Uterus (tissue), 4 donors: ENCODE measurements around the gene CDK5RAP3. TPM values are rescaled to one million over a fixed set of nuclear protein-coding genes. Genes with fewer than 3 reads are reported as not detected.

Source experiments
- DNase-seq, 2 donors: peaks; one replicate each; pipeline ENCODE4 v3.0.0-alpha.2; 2019 to 2020
- H3K27ac ChIP-seq, 2 donors: fragments of 200-600 bp; sonication (generic); 1 replicate in 1 of 2; 2 replicates in 1 of 2; pipeline ENCODE4 v1.5.1; 2016 to 2018
- H3K27me3 ChIP-seq, 2 donors: fragments of 200-600 bp; sonication (generic); one replicate each; pipeline ENCODE4 v1.5.1; 2018 to 2019; ENCODE audit warnings: control low read depth in 1 of 2
- H3K36me3 ChIP-seq, 2 donors: fragments of 200-600 bp; sonication (generic); one replicate each; pipeline ENCODE4 v1.5.1; 2019; ENCODE audit warnings: control low read depth in 1 of 2
- H3K4me1 ChIP-seq, 2 donors: fragments of 200-600 bp; sonication (generic); one replicate each; pipeline ENCODE4 v1.5.1; 2018 to 2019; ENCODE audit warnings: control low read depth in 1 of 2
- H3K4me3 ChIP-seq, 2 donors: fragments of 200-600 bp; sonication (generic); 1 replicate in 1 of 2; 2 replicates in 1 of 2; pipeline ENCODE4 v1.5.1; 2018 to 2019; ENCODE audit warnings: mild to moderate bottlenecking in 1 of 2
- H3K9me3 ChIP-seq, 2 donors: fragments of 200-600 bp; sonication (generic); one replicate each; pipeline ENCODE4 v1.5.1; 2019; ENCODE audit warnings: control low read depth in 1 of 2
- CTCF ChIP-seq, 4 experiments: fragments of 200-600 bp in 2 of 4; fragments of 450-650 bp in 2 of 4; sonication (generic) in 2 of 4; IDR thresholded peaks; one replicate each; pipeline ENCODE4 v1.5.1; 2016 to 2019; ENCODE audit warnings: antibody characterized with exemption in 4 of 4, mild to moderate bottlenecking in 2 of 4, moderate library complexity in 1 of 4
- POLR2A ChIP-seq, 2 donors: fragments of 450-650 bp; IDR thresholded peaks; one replicate each; pipeline ENCODE4 v1.6.1; 2016; ENCODE audit warnings: antibody characterized with exemption in 2 of 2, mild to moderate bottlenecking in 1 of 2, moderate library complexity in 1 of 2
- intact Hi-C: fragments of 100-400 bp; cut with DNase I; formaldehyde crosslinking; loops from one replicate; pipeline ENCODE4 v1.15.1; 2023; ENCODE audit warnings: low total_unique reads
- total RNA-seq, 4 donors: library from RNA; depleted of rRNA in 3 of 4; stranded (reverse); fragments of >200 nt in 3 of 4; gene quantifications; one replicate each; pipeline versions ENCODE4 v1.1.0 to v1.2.4, GENCODE V29; 2014 to 2023
- donor health status: DM: yes; HTN: yes; CAD: no.

CDK5RAP3 gene
- total RNA-seq, 4 donors from 2014 or later: 118 to 180 (median 146) TPM

- Histone ChIP-seq H3K36me3 (no peaks in the 10 kb centered on the region), H3K4me1 (no peaks in the 10 kb centered on the region), H3K27me3 (no peaks in the 10 kb centered on the region), H3K9me3 (no peaks in the 10 kb centered on the region), H3K4me3 (no peak overlapping the region), H3K27ac (peak overlapping the region; percentile 44)
- DNase-seq: peak; percentile 60 to 61
- TF ChIP-seq CTCF (IDR thresholded peaks at IDR 0.05) (no peak), POLR2A (IDR thresholded peaks at IDR 0.05) (no peak)
- intact Hi-C loops: no loop called here
Measured at GRCh38 chr17:47945080-47945479, 25.8 kb upstream of the CDK5RAP3 start.

GRCh38 chr17:47945529-47946508, 25.1 kb upstream of the CDK5RAP3 start:
- no peaks in the 10 kb centered on the region for H3K27me3 ChIP-seq
- no peaks in the 10 kb centered on the region for H3K4me1 ChIP-seq
- peak overlapping the region; percentile 44 for H3K27ac ChIP-seq
- intact Hi-C loops: no loop called here
- H3K9me3 ChIP-seq: no peaks in the 10 kb centered on the region
- TF ChIP-seq POLR2A (IDR thresholded peaks at IDR 0.05) (no peak), CTCF (IDR thresholded peaks at IDR 0.05) (no peak)
- no peaks in the 10 kb centered on the region for H3K36me3 ChIP-seq
- no peak for DNase-seq
- H3K4me3 ChIP-seq: no peak overlapping the region

- Histone ChIP-seq H3K4me1 (no peaks in the 10 kb centered on the region), H3K27ac (no peak overlapping the region), H3K4me3 (no peak overlapping the region), H3K36me3 (no peaks in the 10 kb centered on the region), H3K9me3 (no peaks in the 10 kb centered on the region), H3K27me3 (no peaks in the 10 kb centered on the region)
- no peak for DNase-seq
- intact Hi-C loops: no loop called here
- TF ChIP-seq CTCF (IDR thresholded peaks at IDR 0.05): no peak
- no peak for TF ChIP-seq POLR2A (IDR thresholded peaks at IDR 0.05)
Measured at GRCh38 chr17:47946516-47946915, 24.4 kb upstream of the CDK5RAP3 start.

GRCh38 chr17:47946929-47947397, 23.9 kb upstream of the CDK5RAP3 start:
- no peaks in the 10 kb centered on the region for H3K27me3 ChIP-seq
- no peaks in the 10 kb centered on the region for H3K9me3 ChIP-seq
- intact Hi-C loops: no loop called here
- H3K27ac ChIP-seq: no peak overlapping the region
- H3K4me3 ChIP-seq: no peak overlapping the region
- H3K36me3 ChIP-seq: no peaks in the 10 kb centered on the region
- peak; percentile 41 to 50 for DNase-seq
- H3K4me1 ChIP-seq: no peaks in the 10 kb centered on the region
- TF ChIP-seq POLR2A (IDR thresholded peaks at IDR 0.05): no peak
- peak; percentile 32 to 61 (median 48) for TF ChIP-seq CTCF (IDR thresholded peaks at IDR 0.05)

GRCh38 chr17:47948706-47949196, 22.2 kb upstream of the CDK5RAP3 start:
- intact Hi-C loops: no loop called here
- H3K4me1 ChIP-seq: no peaks in the 10 kb centered on the region
- H3K27ac ChIP-seq: peak overlapping the region in 1 of 2 donors; percentile 72
- no peaks in the 10 kb centered on the region for H3K27me3 ChIP-seq
- no peaks in the 10 kb centered on the region for H3K36me3 ChIP-seq
- DNase-seq: no peak
- no peak overlapping the region for H3K4me3 ChIP-seq
- no peak for TF ChIP-seq CTCF (IDR thresholded peaks at IDR 0.05)
- no peak for TF ChIP-seq POLR2A (IDR thresholded peaks at IDR 0.05)
- no peaks in the 10 kb centered on the region for H3K9me3 ChIP-seq
